Neutrophil (primary cell): Measurements from ENCODE around the gene ARID5A.

Experiments used
- H3K27ac ChIP-seq: fragments of 200-600 bp; sonication (generic); 2 replicates; pipeline ENCODE4 v1.5.1; 2016; ENCODE audit warnings: mild to moderate bottlenecking, moderate library complexity
- H3K27me3 ChIP-seq: fragments of 200-600 bp; sonication (generic); 2 replicates; pipeline ENCODE4 v1.6.0; 2016; ENCODE audit warnings: mild to moderate bottlenecking
- H3K36me3 ChIP-seq: fragments of 200-600 bp; sonication (generic); 2 replicates; pipeline ENCODE4 v1.5.1; 2017
- H3K4me1 ChIP-seq, 2 experiments: fragments of 200-600 bp in 1 of 2; sonication (generic) in 1 of 2; 1 replicate in 1 of 2; 2 replicates in 1 of 2; pipeline versions ENCODE4 v1.5.1 to v1.6.1; 2013 to 2016; ENCODE audit warnings: low read depth in 1 of 2, low read length in 1 of 2, mild to moderate bottlenecking in 1 of 2, moderate library complexity in 1 of 2; ENCODE audit not compliant: control insufficient read depth in 1 of 2, insufficient read depth in 1 of 2
- H3K4me3 ChIP-seq, 2 experiments: fragments of 200-600 bp in 1 of 2; sonication (generic) in 1 of 2; 1 replicate in 1 of 2; 2 replicates in 1 of 2; pipeline ENCODE4 v1.5.1; 2013 to 2016; ENCODE audit warnings: low read depth in 1 of 2, low read length in 1 of 2, mild to moderate bottlenecking in 1 of 2, moderate library complexity in 1 of 2
- H3K9me3 ChIP-seq: fragments of 200-600 bp; sonication (generic); 2 replicates; pipeline ENCODE4 v1.5.1; 2016
- CTCF ChIP-seq: fragments of 200-600 bp; sonication (generic); IDR thresholded peaks from 2 replicates; pipeline ENCODE4 v1.5.1; 2016; ENCODE audit warnings: antibody characterized with exemption

ARID5A gene

GRCh38 chr2:96522304-96523203 lies 14.0 kb upstream of the ARID5A start:
- TF ChIP-seq CTCF = no peak
- no peaks in the 10 kb centered on the region for H3K9me3 ChIP-seq
- peaks cover 21% of the 10 kb centered on the region for H3K27me3 ChIP-seq
- peaks cover 6 to 7% of the 10 kb centered on the region in 2 experiments for H3K4me1 ChIP-seq
- H3K27ac ChIP-seq = no peak overlapping the region
- H3K36me3 ChIP-seq = no peaks in the 10 kb centered on the region
- no peak overlapping the region for H3K4me3 ChIP-seq

- Histone ChIP-seq H3K4me3 (no peak overlapping the region), H3K27ac (no peak overlapping the region), H3K36me3 (no peaks in the 10 kb centered on the region), H3K4me1 (peaks cover 19 to 20% of the 10 kb centered on the region in 2 experiments), H3K27me3 (peaks cover 34% of the 10 kb centered on the region), H3K9me3 (no peaks in the 10 kb centered on the region)
- no peak for TF ChIP-seq CTCF
Measured at GRCh38 chr2:96523659-96524481, 12.7 kb upstream of the ARID5A start.

GRCh38 chr2:96524482-96525210 lies 11.9 kb upstream of the ARID5A start:
- Histone ChIP-seq H3K27ac (no peak overlapping the region), H3K4me1 (peaks cover 24 to 25% of the 10 kb centered on the region in 2 experiments), H3K9me3 (no peaks in the 10 kb centered on the region), H3K27me3 (peaks cover 40% of the 10 kb centered on the region), H3K36me3 (no peaks in the 10 kb centered on the region), H3K4me3 (no peak overlapping the region)
- no peak for TF ChIP-seq CTCF

- no peaks in the 10 kb centered on the region for H3K9me3 ChIP-seq
- H3K4me3 ChIP-seq = no peak overlapping the region
- H3K36me3 ChIP-seq = no peaks in the 10 kb centered on the region
- no peak overlapping the region for H3K27ac ChIP-seq
- peaks cover 40% of the 10 kb centered on the region for H3K27me3 ChIP-seq
- TF ChIP-seq CTCF = no peak
- peaks cover 24 to 25% of the 10 kb centered on the region in 2 experiments for H3K4me1 ChIP-seq
Measured at GRCh38 chr2:96525211-96525507, 11.4 kb upstream of the ARID5A start.

GRCh38 chr2:96526101-96526591 lies 10.4 kb upstream of the ARID5A start:
- Histone ChIP-seq H3K9me3 (no peaks in the 10 kb centered on the region), H3K36me3 (no peaks in the 10 kb centered on the region), H3K27ac (no peak overlapping the region), H3K4me1 (peaks cover 24 to 25% of the 10 kb centered on the region in 2 experiments), H3K27me3 (peaks cover 48% of the 10 kb centered on the region), H3K4me3 (no peak overlapping the region)
- TF ChIP-seq CTCF = no peak
